ENCODE measurements around the gene CAPN7.
"Not testable (repeated sequence)": the region's sequence is repeated elsewhere in the genome, so short reads cannot be mapped to it uniquely, and the experiment has no call there.

The CAPN7 gene

GRCh38 chr3:15205934-15206661 is at the start of gene CAPN7:
CAPN7 (plus strand) TSS chr3:15206246; CDS start chr3:15206496, 250 bp downstream.
- in situ Hi-C loops (cut with MboI; ENCODE audit: low pct_unique_long_range_greater_than_20kb, low sequenced_read_pairs, unreplicated experiment): no loop called here
- peak; percentile 97 for DNase-seq (ENCODE audit: low spot score)
- TF ChIP-seq CTCF (IDR thresholded peaks at IDR 0.05; ENCODE audit: extremely low read depth, insufficient read depth, missing control alignments): peak; percentile 20

DNA sequence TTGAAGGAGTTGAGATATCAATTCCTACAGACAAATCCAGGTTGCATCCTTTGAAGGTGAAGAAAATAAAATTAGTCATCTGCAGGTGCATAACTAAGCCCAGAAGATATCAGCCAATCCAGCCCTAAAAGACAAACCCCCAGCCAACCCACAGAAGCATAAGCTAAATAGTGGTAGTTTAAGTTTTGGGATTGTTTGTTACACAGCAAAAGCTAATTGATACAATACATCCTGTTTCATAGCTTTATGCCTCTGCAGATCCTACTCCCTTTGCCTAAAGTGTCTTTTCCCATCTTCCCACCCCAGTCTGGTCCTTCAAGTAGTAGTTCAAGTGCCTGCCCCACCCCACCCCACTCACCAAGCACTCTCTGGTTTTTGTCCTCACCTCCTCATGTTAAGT is 48.6 kb upstream of the CAPN7 start:
- no peak for TF ChIP-seq CTCF (IDR thresholded peaks at IDR 0.05; ENCODE audit: extremely low read depth, insufficient read depth, missing control alignments)
- DNase-seq (ENCODE audit: low spot score): no peak
- in situ Hi-C loops (cut with MboI; ENCODE audit: low pct_unique_long_range_greater_than_20kb, low sequenced_read_pairs, unreplicated experiment): no loop called here

- no peak for TF ChIP-seq CTCF (IDR thresholded peaks at IDR 0.05; ENCODE audit: extremely low read depth, insufficient read depth, missing control alignments)
- no peak for DNase-seq (ENCODE audit: low spot score)
- in situ Hi-C loops (cut with MboI; ENCODE audit: low pct_unique_long_range_greater_than_20kb, low sequenced_read_pairs, unreplicated experiment): no loop called here
Observed at GRCh38 chr3:15159501-15160136, 46.4 kb upstream of the CAPN7 start.

DNA sequence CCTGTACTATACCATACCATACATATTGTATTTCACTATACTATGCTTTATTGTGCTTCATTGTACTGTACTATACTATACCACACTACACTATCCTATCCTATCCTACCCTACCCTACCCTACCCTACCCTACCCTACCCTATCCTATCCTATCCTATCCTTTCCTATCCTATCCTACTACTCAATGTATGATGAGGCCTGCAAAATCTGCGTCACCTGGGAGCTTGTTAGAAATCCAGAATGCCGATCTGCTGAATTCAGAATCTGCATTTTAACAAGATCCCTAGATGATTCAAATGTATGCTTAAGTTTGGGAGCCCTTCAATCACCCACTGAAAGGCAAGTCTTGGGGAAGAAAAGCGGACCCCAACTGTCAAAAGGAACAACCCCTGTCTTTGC is 45.4 kb upstream of the CAPN7 start:
- TF ChIP-seq CTCF (IDR thresholded peaks at IDR 0.05; ENCODE audit: extremely low read depth, insufficient read depth, missing control alignments): no peak
- in situ Hi-C loops (cut with MboI; ENCODE audit: low pct_unique_long_range_greater_than_20kb, low sequenced_read_pairs, unreplicated experiment): no loop called here
- DNase-seq (ENCODE audit: low spot score): no peak

DNA sequence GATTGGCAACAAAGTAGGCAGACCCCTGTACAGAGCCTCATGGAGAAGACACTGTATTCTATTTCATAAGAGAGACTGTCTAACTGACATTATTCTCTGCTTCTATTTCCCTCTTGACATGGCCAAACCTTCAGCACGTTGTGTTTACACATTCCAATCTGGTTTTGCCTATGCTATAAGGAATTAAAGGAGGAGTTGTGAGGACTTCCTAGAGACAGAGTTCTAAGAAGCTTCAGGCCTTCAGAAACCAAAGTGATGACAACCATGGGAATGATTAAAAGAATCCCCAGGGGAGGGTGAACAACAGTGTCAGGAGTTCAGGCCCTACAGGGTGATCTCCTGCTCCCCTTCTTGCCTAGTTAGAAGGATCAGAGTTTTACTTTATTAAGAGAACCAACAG is 44.9 kb upstream of the CAPN7 start:
- TF ChIP-seq CTCF (IDR thresholded peaks at IDR 0.05; ENCODE audit: extremely low read depth, insufficient read depth, missing control alignments): no peak

GRCh38 chr3:15163656-15164055 is 42.4 kb upstream of the CAPN7 start:
- DNase-seq (ENCODE audit: low spot score); in situ Hi-C loops (cut with MboI; ENCODE audit: low pct_unique_long_range_greater_than_20kb, low sequenced_read_pairs, unreplicated experiment): not testable (repeated sequence)

More for the DNA sequence above, 44.9 kb upstream of the CAPN7 start:
- no peak for DNase-seq (ENCODE audit: low spot score)
- in situ Hi-C loops (cut with MboI; ENCODE audit: low pct_unique_long_range_greater_than_20kb, low sequenced_read_pairs, unreplicated experiment): no loop called here

DNA sequence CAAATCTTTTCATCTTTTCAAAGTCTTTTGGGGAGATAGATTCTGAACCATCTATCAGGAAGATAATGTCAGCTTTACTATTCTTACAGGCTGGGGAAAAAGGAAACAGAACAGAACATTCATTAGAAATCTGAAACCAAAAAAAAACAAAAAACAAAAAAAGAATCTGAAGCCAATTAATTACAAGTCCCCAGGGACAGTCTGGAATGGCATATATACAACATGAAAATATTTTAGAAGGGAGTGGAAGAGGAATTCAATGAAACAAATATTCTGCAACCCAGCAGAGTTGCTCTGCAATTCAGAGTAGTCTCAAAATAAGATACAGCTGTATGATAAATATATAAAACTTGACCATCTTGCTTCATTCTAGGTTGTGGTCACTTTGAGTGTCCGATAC is 41.7 kb upstream of the CAPN7 start:
- TF ChIP-seq CTCF (IDR thresholded peaks at IDR 0.05; ENCODE audit: extremely low read depth, insufficient read depth, missing control alignments): no peak
- in situ Hi-C loops (cut with MboI; ENCODE audit: low pct_unique_long_range_greater_than_20kb, low sequenced_read_pairs, unreplicated experiment): no loop called here
- no peak for DNase-seq (ENCODE audit: low spot score)

All from GM13977 (cell line).